Measurements from ENCODE around the gene CTDP1.

DNA sequence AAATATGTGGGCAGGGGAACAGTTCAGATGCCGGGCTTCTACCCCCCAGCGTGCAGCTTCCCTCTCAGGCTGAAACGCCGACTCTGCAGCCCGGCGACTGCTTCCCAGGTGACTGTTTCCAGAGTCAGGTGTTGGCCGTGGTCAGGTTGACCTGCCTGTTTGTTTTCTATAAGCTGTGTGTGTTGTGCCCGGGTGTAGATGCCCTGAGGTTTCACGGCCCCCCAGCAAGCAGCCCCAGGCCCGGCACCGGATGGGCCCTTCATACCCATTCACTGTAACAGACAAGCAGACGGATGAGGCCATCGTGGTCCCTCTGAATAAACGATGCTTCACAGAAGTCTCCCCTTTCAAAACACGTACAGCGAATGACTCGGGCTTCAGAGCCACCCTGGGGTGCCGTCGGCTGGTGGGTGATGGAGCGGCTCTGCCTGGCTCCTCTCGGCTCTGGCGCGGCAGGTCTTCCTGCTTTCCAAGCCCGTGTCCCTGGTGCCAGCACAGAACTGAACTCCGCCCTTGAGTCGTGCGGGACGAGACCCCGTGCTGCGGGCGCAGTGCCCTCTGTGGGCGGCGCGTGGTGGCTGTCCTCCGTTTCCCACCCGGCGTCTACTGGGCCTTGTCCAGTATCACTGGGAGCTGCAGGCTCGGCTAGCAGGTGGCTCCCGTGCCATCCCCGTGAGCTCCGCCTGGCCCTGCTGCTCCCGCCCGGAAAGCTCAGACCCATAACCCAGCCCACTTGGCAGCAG lies 103.1 kb downstream of the CTDP1 start:
- TF ChIP-seq, protein P1, sequence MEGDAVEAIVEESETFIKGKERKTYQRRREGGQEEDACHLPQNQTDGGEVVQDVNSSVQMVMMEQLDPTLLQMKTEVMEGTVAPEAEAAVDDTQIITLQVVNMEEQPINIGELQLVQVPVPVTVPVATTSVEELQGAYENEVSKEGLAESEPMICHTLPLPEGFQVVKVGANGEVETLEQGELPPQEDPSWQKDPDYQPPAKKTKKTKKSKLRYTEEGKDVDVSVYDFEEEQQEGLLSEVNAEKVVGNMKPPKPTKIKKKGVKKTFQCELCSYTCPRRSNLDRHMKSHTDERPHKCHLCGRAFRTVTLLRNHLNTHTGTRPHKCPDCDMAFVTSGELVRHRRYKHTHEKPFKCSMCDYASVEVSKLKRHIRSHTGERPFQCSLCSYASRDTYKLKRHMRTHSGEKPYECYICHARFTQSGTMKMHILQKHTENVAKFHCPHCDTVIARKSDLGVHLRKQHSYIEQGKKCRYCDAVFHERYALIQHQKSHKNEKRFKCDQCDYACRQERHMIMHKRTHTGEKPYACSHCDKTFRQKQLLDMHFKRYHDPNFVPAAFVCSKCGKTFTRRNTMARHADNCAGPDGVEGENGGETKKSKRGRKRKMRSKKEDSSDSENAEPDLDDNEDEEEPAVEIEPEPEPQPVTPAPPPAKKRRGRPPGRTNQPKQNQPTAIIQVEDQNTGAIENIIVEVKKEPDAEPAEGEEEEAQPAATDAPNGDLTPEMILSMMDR (conservative IDR thresholded peaks at IDR 0.05 in 1 of 2, IDR thresholded peaks at IDR 0.05 in 1 of 2; ENCODE audit: extremely low read depth in 1 of 2, insufficient read depth in 1 of 2, low read depth in 1 of 2, low read length in 2 of 2): no peak
- no peak for TF ChIP-seq EZH2 (IDR thresholded peaks at IDR 0.05; ENCODE audit: borderline replicate concordance, low read length)

All from mammary epithelial cell (primary cell).